Loucy (cell line): Measurements from ENCODE around the gene PIGB.
"Not testable (repeated sequence)": the region's sequence is repeated elsewhere in the genome, so short reads cannot be mapped to it uniquely, and the experiment has no call there.

Experiments
- EZH2phosphoT487 ChIP-seq: fragments of 200-600 bp; IDR thresholded peaks from 2 replicates; pipeline ENCODE4 v1.6.1; 2018; ENCODE audit warnings: antibody characterized with exemption, mild to moderate bottlenecking, moderate library complexity, borderline replicate concordance
- TF ChIP-seq, protein P1 (sequence below): fragments of 200-600 bp; sonication (generic); conservative IDR thresholded peaks from 2 replicates; pipeline ENCODE4 v1.5.1; 2014; ENCODE audit warnings: mild to moderate bottlenecking, antibody characterized with exemption, low read length

DNA sequence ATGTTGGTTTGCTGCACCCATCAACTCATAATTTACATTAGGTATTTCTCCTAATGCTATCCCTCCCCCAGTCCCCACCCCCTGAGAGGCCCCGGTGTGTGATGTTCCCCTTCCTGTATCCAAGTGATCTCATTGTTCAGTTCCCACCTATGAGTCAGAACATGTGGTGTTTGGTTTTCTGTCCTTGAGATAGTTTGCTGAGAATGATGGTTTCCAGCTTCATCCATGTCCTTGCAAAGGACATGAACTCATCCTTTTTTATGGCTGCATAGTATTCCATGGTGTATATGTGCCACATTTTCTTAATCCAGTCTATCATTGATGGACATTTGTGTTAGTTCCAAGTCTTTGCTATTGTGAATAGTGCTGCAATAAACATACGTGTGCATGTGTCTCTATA is 38.4 kb upstream of the PIGB start:
- TF ChIP-seq, protein P1, sequence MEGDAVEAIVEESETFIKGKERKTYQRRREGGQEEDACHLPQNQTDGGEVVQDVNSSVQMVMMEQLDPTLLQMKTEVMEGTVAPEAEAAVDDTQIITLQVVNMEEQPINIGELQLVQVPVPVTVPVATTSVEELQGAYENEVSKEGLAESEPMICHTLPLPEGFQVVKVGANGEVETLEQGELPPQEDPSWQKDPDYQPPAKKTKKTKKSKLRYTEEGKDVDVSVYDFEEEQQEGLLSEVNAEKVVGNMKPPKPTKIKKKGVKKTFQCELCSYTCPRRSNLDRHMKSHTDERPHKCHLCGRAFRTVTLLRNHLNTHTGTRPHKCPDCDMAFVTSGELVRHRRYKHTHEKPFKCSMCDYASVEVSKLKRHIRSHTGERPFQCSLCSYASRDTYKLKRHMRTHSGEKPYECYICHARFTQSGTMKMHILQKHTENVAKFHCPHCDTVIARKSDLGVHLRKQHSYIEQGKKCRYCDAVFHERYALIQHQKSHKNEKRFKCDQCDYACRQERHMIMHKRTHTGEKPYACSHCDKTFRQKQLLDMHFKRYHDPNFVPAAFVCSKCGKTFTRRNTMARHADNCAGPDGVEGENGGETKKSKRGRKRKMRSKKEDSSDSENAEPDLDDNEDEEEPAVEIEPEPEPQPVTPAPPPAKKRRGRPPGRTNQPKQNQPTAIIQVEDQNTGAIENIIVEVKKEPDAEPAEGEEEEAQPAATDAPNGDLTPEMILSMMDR = not testable (repeated sequence)
- not testable (repeated sequence) for TF ChIP-seq EZH2phosphoT487
